ENCODE results near the gene DYNC2I2. TPM values are rescaled to one million over a fixed set of nuclear protein-coding genes. Genes with fewer than 3 reads are reported as not detected.
"Not testable (repeated sequence)": the region's sequence is repeated elsewhere in the genome, so short reads cannot be mapped to it uniquely, and the experiment has no call there.

Gene DYNC2I2
- total RNA-seq, 2 experiments from 2014 or later, result 44.9 to 45.2 TPM

DNA sequence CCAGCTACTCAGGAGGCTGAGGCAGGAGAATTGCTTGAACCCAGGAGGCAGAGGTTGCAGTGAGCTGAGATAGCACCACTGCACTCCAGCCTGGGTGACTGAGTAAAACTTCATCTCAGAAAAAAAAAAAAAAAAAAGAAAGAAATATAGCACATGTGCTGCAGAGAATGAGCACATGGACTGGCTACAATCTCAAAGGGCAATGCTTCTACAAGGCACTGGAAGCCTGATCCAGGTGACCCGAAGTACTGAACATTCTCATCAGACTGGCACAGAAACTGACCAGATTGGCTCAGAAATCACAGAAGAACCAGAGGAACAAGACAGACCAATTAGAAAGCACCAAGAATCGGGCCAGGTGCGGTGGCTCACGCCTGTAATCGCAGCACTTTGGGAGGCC lies 4.8 kb downstream of the DYNC2I2 start:
- H3K27ac Mint-ChIP-seq, result no peak overlapping the region
- H3K4me1 Mint-ChIP-seq (ENCODE audit: low read depth), result peaks cover 2% of the 10 kb centered on the region
- ChIA-PET POLR2A (no interaction called here), CTCF (no interaction called here)
- no peak overlapping the region for H3K4me3 Mint-ChIP-seq
- H3K27me3 Mint-ChIP-seq, result no peaks in the 10 kb centered on the region
- no peaks in the 10 kb centered on the region for H3K36me3 Mint-ChIP-seq
- H3K9me3 Mint-ChIP-seq, result no peaks in the 10 kb centered on the region
- intact Hi-C loops (cut with micrococcal nuclease), result no loop called here
- no peak for DNase-seq

DNA sequence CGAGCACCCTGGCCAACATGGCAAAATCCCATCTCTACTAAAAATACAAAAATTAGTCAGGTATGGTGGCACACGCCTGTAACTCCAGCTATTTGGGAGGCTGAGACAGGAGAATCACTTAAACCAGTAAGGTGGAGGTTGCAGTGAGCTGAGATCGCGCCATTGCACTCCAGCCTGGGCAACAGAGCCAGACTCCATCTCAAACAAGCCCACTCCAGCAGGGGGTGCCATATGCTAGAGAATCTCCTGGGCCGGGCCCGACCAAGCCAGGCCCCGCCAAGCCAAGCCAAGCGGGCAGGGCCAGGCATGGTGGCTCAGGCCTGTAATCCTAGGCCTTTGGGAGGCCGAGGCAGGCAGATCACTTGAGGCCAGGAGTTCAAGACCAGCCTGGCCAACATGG lies 8.4 kb downstream of the DYNC2I2 start:
- H3K9me3 Mint-ChIP-seq; H3K36me3 Mint-ChIP-seq; H3K4me1 Mint-ChIP-seq (ENCODE audit: low read depth); H3K27ac Mint-ChIP-seq; POLR2A ChIA-PET; H3K4me3 Mint-ChIP-seq; H3K27me3 Mint-ChIP-seq: not testable (repeated sequence)
- CTCF ChIA-PET, result interaction anchor here (0.6 to 1.7 kb wide), 9 partner anchors 35 to 280 kb away, joined by 3 to 6 read pairs (median 3); partner anchors contain the start of genes ENDOG and ZDHHC12
- intact Hi-C loops (cut with micrococcal nuclease), result loop anchor here (5.0 kb wide), 1 partner anchor 279 kb away; no protein-coding TSS in a partner anchor
- peak; percentile 81 for DNase-seq

DNA sequence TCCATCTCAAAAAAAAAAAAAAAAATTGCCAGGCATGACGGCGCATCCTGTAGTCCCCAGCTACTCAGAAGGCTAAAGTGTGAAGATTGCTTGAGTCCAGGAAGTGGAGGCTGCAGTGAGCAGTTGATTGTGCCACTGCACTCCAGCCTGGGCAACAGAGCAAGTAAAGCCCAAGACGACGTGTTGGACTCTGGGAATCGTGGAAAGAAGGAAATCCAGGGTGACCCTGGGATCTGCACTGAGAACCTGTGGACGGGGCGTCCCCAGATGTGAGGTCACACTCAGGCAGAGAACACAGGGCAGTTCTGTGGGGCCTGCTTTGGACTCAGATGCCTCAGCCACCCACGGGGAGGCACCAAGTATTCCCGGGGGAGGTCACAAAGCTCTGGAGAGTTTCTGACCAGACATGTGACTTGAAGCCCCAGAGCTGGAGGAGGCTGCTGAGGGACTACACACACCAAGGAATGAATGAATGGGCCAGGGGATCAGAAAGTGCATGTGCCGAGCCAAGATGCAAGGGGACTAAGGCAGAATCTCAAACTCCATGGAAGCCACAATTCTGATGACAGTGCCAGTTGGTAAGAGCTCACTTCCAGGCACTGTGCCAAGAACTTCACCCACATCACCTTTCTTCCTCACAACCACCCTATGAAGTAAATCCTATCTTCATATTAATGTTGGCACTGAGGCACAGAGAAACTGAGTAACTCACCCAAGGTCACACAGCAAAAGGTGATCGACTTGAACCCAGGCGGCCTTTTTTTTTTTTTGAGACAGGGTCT lies 12.9 kb downstream of the DYNC2I2 start:
- CTCF ChIA-PET, result interaction anchor here (0.6 kb wide), 1 partner anchor 299 kb away, joined by 3 read pairs; no protein-coding TSS in a partner anchor
- intact Hi-C loops (cut with micrococcal nuclease), result no loop called here
- peaks cover 3% of the 10 kb centered on the region for H3K36me3 Mint-ChIP-seq
- no peaks in the 10 kb centered on the region for H3K27me3 Mint-ChIP-seq
- H3K4me3 Mint-ChIP-seq, result no peak overlapping the region
- no peaks in the 10 kb centered on the region for H3K4me1 Mint-ChIP-seq (ENCODE audit: low read depth)
- H3K27ac Mint-ChIP-seq, result no peak overlapping the region
- no peaks in the 10 kb centered on the region for H3K9me3 Mint-ChIP-seq
- DNase-seq, result no peak
- POLR2A ChIA-PET, result interaction anchor here (0.7 kb wide), 1 partner anchor 41 kb away, joined by 3 read pairs; no protein-coding TSS in a partner anchor

GRCh38 chr9:128642675-128643245 lies 13.9 kb downstream of the DYNC2I2 start:
- H3K36me3 Mint-ChIP-seq, result peaks cover 6% of the 10 kb centered on the region
- no peak overlapping the region for H3K4me3 Mint-ChIP-seq
- CTCF ChIA-PET, result no interaction called here
- DNase-seq, result no peak
- no peaks in the 10 kb centered on the region for H3K4me1 Mint-ChIP-seq (ENCODE audit: low read depth)
- intact Hi-C loops (cut with micrococcal nuclease), result no loop called here
- no peak overlapping the region for H3K27ac Mint-ChIP-seq
- POLR2A ChIA-PET, result interaction anchor here (0.7 kb wide), 1 partner anchor 42 kb away, joined by 3 read pairs; no protein-coding TSS in a partner anchor
- no peaks in the 10 kb centered on the region for H3K9me3 Mint-ChIP-seq
- no peaks in the 10 kb centered on the region for H3K27me3 Mint-ChIP-seq

GRCh38 chr9:128640603-128641002 lies 16.0 kb downstream of the DYNC2I2 start:
- H3K27me3 Mint-ChIP-seq, result no peaks in the 10 kb centered on the region
- CTCF ChIA-PET, result no interaction called here
- H3K36me3 Mint-ChIP-seq, result peaks cover 6% of the 10 kb centered on the region
- no peaks in the 10 kb centered on the region for H3K9me3 Mint-ChIP-seq
- H3K27ac Mint-ChIP-seq, result no peak overlapping the region
- intact Hi-C loops (cut with micrococcal nuclease), result no loop called here
- POLR2A ChIA-PET, result no interaction called here
- H3K4me3 Mint-ChIP-seq, result no peak overlapping the region
- H3K4me1 Mint-ChIP-seq (ENCODE audit: low read depth), result no peaks in the 10 kb centered on the region
- DNase-seq, result no peak

GRCh38 chr9:128638580-128638979 lies 18.1 kb downstream of the DYNC2I2 start:
- intact Hi-C loops (cut with micrococcal nuclease), result no loop called here
- H3K4me3 Mint-ChIP-seq, result no peak overlapping the region
- H3K36me3 Mint-ChIP-seq, result peaks cover 11% of the 10 kb centered on the region
- CTCF ChIA-PET, result interaction anchor here (0.6 to 1.0 kb wide), 2 partner anchors 64 to 262 kb away, joined by 3 read pairs; partner anchors contain the start of gene PKN3
- no peaks in the 10 kb centered on the region for H3K27me3 Mint-ChIP-seq
- H3K27ac Mint-ChIP-seq, result no peak overlapping the region
- H3K9me3 Mint-ChIP-seq, result no peaks in the 10 kb centered on the region
- DNase-seq, result no peak
- H3K4me1 Mint-ChIP-seq (ENCODE audit: low read depth), result no peaks in the 10 kb centered on the region
- POLR2A ChIA-PET, result interaction anchor here (0.6 to 1.8 kb wide), 2 partner anchors 10 to 64 kb away, joined by 3 to 6 read pairs; no protein-coding TSS in a partner anchor

- peaks cover 18% of the 10 kb centered on the region for H3K36me3 Mint-ChIP-seq
- no peak overlapping the region for H3K27ac Mint-ChIP-seq
- no peak for DNase-seq
- H3K27me3 Mint-ChIP-seq, result no peaks in the 10 kb centered on the region
- no peaks in the 10 kb centered on the region for H3K9me3 Mint-ChIP-seq
- no peak overlapping the region for H3K4me3 Mint-ChIP-seq
- ChIA-PET POLR2A (interaction anchor here (1.8 kb wide), 1 partner anchor 11 kb away, joined by 6 read pairs; no protein-coding TSS in a partner anchor), CTCF (no interaction called here)
- intact Hi-C loops (cut with micrococcal nuclease), result no loop called here
- H3K4me1 Mint-ChIP-seq (ENCODE audit: low read depth), result no peaks in the 10 kb centered on the region
Measured at GRCh38 chr9:128637656-128638055, 19.0 kb downstream of the DYNC2I2 start.

DNA sequence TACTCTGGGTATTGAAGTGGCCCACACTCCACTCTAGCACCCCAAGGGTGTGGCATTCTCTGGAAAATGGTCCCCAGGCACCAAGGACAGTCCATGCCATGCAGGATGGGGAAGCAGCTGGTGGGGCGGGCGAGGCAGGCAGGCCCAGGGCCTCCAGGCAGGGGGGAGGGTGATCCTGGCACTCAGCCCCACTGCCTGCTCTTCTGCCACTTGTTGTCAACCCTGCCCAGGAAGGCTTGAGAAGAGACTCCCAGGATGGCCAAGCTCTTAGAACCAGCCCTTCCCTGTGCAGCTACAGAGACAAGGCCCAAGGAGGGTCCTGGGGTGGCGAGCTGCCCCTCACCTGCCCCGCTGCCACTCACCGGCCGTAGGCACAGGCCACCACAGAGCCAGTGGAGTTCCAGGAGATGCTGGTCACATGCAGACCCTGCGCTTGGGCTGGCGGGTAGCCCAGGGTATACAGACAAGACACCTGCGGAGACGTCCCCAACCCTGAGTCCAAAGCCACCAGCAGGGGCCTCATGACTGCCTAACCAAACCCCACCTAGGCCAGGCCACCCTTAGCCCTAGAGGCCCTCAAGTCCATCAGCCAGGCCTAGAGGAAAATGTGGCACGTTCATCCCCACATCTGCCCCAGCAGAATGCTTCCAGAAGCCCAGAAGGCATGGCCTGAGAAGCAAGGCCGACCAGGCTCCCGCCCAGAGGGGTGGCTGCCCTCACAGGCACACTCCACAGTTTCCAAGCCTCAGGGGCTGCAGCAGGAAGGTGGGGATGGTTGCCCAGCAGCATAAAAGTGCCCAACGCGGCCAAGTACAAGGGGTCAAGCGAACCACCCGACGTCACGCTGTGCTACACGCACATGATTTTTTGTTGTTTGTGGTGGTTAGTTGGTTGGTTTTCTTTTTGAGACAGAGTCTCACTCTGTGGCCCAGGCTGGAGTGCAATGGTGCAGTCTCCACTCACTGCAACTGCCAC lies 19.8 kb downstream of the DYNC2I2 start:
- CTCF ChIA-PET, result no interaction called here
- POLR2A ChIA-PET, result no interaction called here
- Mint-ChIP-seq H3K36me3 (peaks cover 25% of the 10 kb centered on the region), H3K27me3 (no peaks in the 10 kb centered on the region), H3K27ac (no peak overlapping the region), H3K4me3 (no peak overlapping the region), H3K4me1 (ENCODE audit: low read depth) (no peaks in the 10 kb centered on the region), H3K9me3 (no peaks in the 10 kb centered on the region)
- intact Hi-C loops (cut with micrococcal nuclease), result no loop called here
- DNase-seq, result no peak

DNA sequence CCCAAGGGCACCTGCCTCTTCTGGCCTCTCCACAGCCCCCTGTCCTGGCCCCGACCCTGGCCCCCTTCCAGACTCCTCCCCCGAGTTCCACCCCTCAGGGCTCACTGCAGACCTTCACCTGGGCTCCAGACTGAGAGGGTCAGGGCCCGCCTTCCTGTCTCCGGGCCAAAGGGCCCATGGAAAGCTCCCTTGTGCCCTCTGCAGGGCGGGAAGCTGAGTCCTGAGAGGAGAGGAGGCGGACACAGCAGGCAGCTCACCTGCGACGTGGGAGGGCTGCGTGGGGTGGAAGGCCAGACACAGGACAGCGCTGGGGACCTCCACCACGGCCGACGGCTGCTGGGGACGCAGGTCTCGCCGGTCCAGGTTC lies 20.6 kb downstream of the DYNC2I2 start:
- Mint-ChIP-seq H3K9me3 (no peaks in the 10 kb centered on the region), H3K27me3 (no peaks in the 10 kb centered on the region), H3K36me3 (peaks cover 27% of the 10 kb centered on the region), H3K27ac (no peak overlapping the region), H3K4me1 (ENCODE audit: low read depth) (no peaks in the 10 kb centered on the region), H3K4me3 (no peak overlapping the region)
- DNase-seq, result no peak
- ChIA-PET POLR2A (no interaction called here), CTCF (interaction anchor here (1.4 kb wide), 1 partner anchor 64 kb away, joined by 4 read pairs; no protein-coding TSS in a partner anchor)
- intact Hi-C loops (cut with micrococcal nuclease), result no loop called here

- H3K4me1 Mint-ChIP-seq (ENCODE audit: low read depth), result no peaks in the 10 kb centered on the region
- H3K36me3 Mint-ChIP-seq, result peaks cover 27% of the 10 kb centered on the region
- POLR2A ChIA-PET, result interaction anchor here (1.0 kb wide), 1 partner anchor 175 kb away, joined by 3 read pairs; no protein-coding TSS in a partner anchor
- H3K4me3 Mint-ChIP-seq, result no peak overlapping the region
- CTCF ChIA-PET, result interaction anchor here (1.4 kb wide), 1 partner anchor 65 kb away, joined by 4 read pairs; no protein-coding TSS in a partner anchor
- H3K27me3 Mint-ChIP-seq, result no peaks in the 10 kb centered on the region
- H3K9me3 Mint-ChIP-seq, result no peaks in the 10 kb centered on the region
- no peak for DNase-seq
- H3K27ac Mint-ChIP-seq, result no peak overlapping the region
- intact Hi-C loops (cut with micrococcal nuclease), result no loop called here
Measured at GRCh38 chr9:128635266-128636023, 21.2 kb downstream of the DYNC2I2 start.

DNA sequence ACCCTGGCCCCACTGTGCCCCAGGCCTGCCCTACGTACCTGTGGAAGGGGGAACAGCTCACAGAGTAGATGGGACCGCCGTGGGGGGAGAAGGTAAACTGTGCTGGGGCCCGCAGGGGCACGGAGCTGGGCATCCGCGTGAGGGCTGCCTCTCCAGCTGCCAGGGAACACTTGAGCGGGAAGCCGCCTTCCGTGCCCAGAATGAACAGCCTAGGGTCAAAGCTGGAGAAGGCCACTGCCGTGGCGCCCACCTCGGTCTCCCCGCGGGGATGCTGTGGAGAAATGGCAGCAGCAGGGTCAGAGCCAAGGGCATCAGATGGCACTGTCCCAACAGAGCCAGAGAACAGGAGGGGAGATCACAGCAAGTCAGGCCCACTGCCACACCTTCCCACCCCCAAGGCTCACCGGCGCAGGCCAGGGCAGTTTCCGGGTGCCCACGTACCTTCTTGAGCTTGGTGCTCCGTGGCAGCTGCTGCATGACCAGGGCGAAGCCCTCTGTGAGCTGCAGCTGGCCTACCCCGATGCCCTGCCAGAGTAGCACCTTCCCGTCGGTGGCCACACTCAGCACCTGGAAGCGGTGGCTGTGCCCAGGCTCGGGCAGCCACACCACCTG lies 21.9 kb downstream of the DYNC2I2 start:
- POLR2A ChIA-PET, result interaction anchor here (1.0 kb wide), 1 partner anchor 174 kb away, joined by 3 read pairs; no protein-coding TSS in a partner anchor

More for the DNA sequence above, 21.9 kb downstream of the DYNC2I2 start:
- intact Hi-C loops (cut with micrococcal nuclease), result no loop called here
- no peak for DNase-seq
- Mint-ChIP-seq H3K27me3 (no peaks in the 10 kb centered on the region), H3K4me1 (ENCODE audit: low read depth) (no peaks in the 10 kb centered on the region), H3K27ac (no peak overlapping the region), H3K9me3 (no peaks in the 10 kb centered on the region), H3K4me3 (no peak overlapping the region), H3K36me3 (peaks cover 27% of the 10 kb centered on the region)
- CTCF ChIA-PET, result interaction anchor here (1.4 kb wide), 1 partner anchor 65 kb away, joined by 4 read pairs; no protein-coding TSS in a partner anchor

All from activated CD4-positive, alpha-beta memory T cell treated with anti-CD3 and anti-CD28 coated beads for 36 hours (primary cell).